NB4 (cell line): ENCODE results near the gene PSMB9.

Source experiments
- MYC ChIP-seq: IDR thresholded peaks from 2 replicates; pipeline ENCODE4 v1.6.1; 2011; ENCODE audit warnings: low read depth, low read length
- POLR2A ChIP-seq: IDR thresholded peaks from 2 replicates; pipeline ENCODE4 v1.6.1; 2011; ENCODE audit warnings: mild to moderate bottlenecking; ENCODE audit not compliant: insufficient read length; ENCODE audit errors: extremely low read depth
- TF ChIP-seq, protein P1 (sequence below): IDR thresholded peaks from one replicate; pipeline ENCODE4 v1.5.1; 2012; ENCODE audit warnings: low read depth, low read length
- TF ChIP-seq, protein P2 (sequence below): IDR thresholded peaks from 2 replicates; pipeline ENCODE4 v1.6.1; 2011; ENCODE audit warnings: low read depth, low read length

- TF ChIP-seq, protein P1, sequence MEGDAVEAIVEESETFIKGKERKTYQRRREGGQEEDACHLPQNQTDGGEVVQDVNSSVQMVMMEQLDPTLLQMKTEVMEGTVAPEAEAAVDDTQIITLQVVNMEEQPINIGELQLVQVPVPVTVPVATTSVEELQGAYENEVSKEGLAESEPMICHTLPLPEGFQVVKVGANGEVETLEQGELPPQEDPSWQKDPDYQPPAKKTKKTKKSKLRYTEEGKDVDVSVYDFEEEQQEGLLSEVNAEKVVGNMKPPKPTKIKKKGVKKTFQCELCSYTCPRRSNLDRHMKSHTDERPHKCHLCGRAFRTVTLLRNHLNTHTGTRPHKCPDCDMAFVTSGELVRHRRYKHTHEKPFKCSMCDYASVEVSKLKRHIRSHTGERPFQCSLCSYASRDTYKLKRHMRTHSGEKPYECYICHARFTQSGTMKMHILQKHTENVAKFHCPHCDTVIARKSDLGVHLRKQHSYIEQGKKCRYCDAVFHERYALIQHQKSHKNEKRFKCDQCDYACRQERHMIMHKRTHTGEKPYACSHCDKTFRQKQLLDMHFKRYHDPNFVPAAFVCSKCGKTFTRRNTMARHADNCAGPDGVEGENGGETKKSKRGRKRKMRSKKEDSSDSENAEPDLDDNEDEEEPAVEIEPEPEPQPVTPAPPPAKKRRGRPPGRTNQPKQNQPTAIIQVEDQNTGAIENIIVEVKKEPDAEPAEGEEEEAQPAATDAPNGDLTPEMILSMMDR = no peak
- TF ChIP-seq POLR2A (peak; percentile 80), MYC (peak; percentile 71)
- TF ChIP-seq, protein P2, sequence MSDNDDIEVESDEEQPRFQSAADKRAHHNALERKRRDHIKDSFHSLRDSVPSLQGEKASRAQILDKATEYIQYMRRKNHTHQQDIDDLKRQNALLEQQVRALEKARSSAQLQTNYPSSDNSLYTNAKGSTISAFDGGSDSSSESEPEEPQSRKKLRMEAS = 0 out of 2 replicates have a peak, but pooled peaks have one; percentile 59
These were observed 9.8 kb upstream of the PSMB9 start, which contains the start of gene PSMB8 for GRCh38 chr6:32843979-32844838.
